DMS 273 treated with DMSO at 0.1 percent for 48 hours (cell line): ENCODE measurements around the gene HAPLN1.

Experiments
- DNase-seq: peaks from one replicate; lab custom pipeline; 2025; lab: John Stamatoyannopoulos, UW

HAPLN1 gene

DNA sequence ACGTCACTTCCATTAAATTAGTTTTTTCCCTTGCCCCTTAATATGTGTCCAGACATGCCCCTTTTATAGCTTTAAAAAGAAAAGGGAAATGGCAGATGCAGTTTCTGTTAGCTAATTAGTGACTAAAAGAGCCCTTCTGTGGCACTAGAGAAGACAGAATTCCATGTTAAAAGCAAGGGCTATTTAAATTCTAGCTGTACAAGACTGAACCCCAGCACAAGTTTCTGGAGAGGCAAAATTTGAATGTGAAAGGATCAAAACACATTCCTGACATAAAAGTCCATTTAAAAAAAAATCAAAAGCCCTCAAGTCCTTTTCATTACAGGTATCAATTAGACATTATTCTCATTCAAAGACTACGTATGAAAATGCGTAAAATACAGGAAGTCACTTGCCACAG, 78.7 kb downstream of the HAPLN1 start:
- DNase-seq, result no peak

GRCh38 chr5:83639911-83640310, 80.7 kb downstream of the HAPLN1 start:
- no peak for DNase-seq

- DNase-seq, result no peak
Measured at GRCh38 chr5:83636156-83636555, 84.5 kb downstream of the HAPLN1 start.

GRCh38 chr5:83633285-83633684, 87.4 kb downstream of the HAPLN1 start:
- DNase-seq, result no peak

DNA sequence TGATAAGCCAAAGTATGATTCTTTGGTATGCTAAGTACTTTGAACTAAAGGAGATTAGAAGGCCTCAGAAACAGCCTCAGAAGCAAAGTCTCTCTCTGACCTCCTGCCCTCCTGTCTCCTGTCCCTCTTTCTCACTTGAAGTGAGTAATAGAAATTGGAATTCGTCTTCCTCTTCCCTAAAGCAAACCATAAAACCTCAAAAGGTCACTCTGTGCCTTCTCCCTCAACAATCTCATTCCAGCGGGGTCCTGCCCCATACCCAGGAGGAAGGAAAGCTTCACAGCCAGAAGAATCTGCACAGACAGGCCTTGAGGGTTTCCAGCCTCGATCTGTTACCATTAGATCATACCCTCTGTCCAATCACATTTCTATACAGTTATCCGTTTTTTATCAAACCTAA, 87.8 kb downstream of the HAPLN1 start:
- no peak for DNase-seq

DNA sequence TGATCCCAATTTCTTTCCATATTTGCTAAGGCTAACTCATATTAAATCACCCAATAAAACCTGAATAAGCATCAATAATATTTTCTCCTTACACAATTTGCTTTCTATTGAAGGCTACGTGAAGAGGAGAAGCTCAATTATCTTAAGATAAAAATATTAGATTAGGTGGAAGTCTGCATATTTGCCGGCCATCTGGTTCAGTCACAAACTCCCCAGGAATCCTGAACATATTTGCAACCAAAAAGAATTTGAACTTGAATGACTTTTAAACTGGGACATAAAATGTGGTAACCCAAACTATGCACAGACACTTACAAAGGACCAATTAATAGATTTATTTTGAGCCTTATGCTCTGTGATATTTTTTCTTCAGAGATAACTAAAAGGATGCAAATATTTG, 92.3 kb downstream of the HAPLN1 start:
- DNase-seq, result no peak

- DNase-seq, result no peak
Measured at GRCh38 chr5:83614841-83615240, 105.8 kb downstream of the HAPLN1 start.

GRCh38 chr5:83608122-83608521, 112.5 kb downstream of the HAPLN1 start:
- DNase-seq, result peak; percentile 15

GRCh38 chr5:83595217-83595616, 125.4 kb downstream of the HAPLN1 start:
- no peak for DNase-seq

GRCh38 chr5:83590966-83591365, 129.7 kb downstream of the HAPLN1 start:
- DNase-seq, result no peak

DNA sequence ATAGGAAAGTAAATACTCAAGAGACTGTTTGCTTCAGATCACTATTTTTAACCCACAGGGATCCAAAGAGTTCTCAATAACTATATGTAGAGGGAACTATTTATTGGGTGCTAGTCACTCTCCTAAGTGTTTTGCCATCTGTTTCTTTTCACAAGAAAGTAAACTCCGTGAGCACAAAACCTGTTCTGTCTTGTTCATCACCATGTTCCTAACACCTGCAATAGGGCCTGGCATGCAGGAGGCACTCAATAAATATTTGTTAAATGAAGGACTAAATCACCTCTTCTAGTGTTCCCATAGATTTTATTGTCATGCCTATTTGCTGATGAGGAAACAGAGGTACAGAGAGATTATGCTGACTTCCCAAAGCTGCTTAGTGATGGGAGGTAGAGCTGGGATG, 130.9 kb downstream of the HAPLN1 start:
- no peak for DNase-seq
